Activated CD4-positive, alpha-beta T cell treated with anti-CD3 and anti-CD28 coated beads, Interleukin-2, amount 10 ng/mL, durations not matched to agents 24 days and 14 days (primary cell): ENCODE data around the gene LTB. TPM values are rescaled to one million over a fixed set of nuclear protein-coding genes. Genes with fewer than 3 reads are reported as not detected.
"Not testable (repeated sequence)": the region's sequence is repeated elsewhere in the genome, so short reads cannot be mapped to it uniquely, and the experiment has no call there.

ENCODE experiments used
- DNase-seq: peaks from one replicate; pipeline ENCODE4 v3.0.0; 2022
- H3K27ac Mint-ChIP-seq: one replicate; pipeline ENCODE4 v1.8.0; 2022; ENCODE audit warnings: mild to moderate bottlenecking, mixed read lengths
- H3K27me3 Mint-ChIP-seq: one replicate; pipeline ENCODE4 v1.8.0; 2022; ENCODE audit warnings: mixed read lengths
- H3K36me3 Mint-ChIP-seq: one replicate; pipeline ENCODE4 v1.8.0; 2022; ENCODE audit warnings: low read depth, mild to moderate bottlenecking, mixed read lengths
- H3K4me1 Mint-ChIP-seq: one replicate; pipeline ENCODE4 v1.8.0; 2021; ENCODE audit warnings: mixed read lengths
- H3K4me3 Mint-ChIP-seq: one replicate; pipeline ENCODE4 v1.8.0; 2022; ENCODE audit warnings: mild to moderate bottlenecking, moderate library complexity, mixed read lengths
- H3K9me3 Mint-ChIP-seq: one replicate; pipeline ENCODE4 v1.8.0; 2021; ENCODE audit warnings: mixed read lengths
- intact Hi-C: fragments of 100-400 bp; cut with micrococcal nuclease; formaldehyde crosslinking; loops from one replicate; pipeline ENCODE4 v1.15.1; 2023
- total RNA-seq: library from RNA; stranded (reverse); gene quantifications from 2 replicates; pipeline ENCODE4 v1.2.3, GENCODE V29; 2022

The LTB gene
- total RNA-seq, 1 donor from 2014 or later = 134 TPM

DNA sequence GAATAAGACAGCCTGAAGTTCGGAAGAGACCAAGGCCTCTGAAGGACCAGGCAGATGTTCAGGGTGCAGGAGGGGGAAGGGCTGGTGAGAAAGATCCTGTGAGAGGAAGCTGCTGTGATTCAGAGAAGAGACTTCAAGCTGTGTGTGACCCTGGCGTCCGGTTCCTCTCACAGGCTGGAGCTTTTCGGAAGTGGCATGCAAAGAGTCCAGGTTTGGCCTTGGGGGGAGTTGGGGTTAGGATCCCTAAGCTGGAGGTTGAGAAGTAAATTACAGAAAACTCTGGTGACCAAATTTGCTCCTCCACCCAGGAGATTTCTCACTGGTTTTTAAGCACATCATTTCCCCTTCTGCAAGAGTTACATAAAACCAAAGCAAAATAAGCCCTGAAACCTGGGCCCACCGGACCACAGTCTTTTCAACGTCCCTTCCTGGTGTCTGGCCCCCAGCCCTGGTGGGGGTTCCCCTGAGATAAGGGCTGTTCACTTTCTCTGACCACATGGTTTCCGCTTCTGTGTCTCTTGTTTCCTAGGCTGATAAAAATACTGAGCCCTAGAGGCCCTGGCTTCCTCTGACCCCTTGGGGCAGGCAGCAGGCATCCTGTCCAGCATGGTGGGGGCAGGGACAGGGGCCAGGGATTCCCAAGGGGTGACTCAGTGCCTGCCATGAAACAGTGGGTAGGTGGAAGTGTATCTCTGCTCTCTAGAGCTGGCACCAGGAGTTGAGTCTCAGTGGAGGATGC is 22.1 kb downstream of the LTB start:
- H3K4me1 Mint-ChIP-seq = peaks cover 60% of the 10 kb centered on the region
- intact Hi-C loops = loop anchor here (1.0 to 2.0 kb wide), 3 partner anchors 8 to 15 kb away; partner anchors contain the start of genes NFKBIL1 and TNF
- H3K27me3 Mint-ChIP-seq = peaks cover 19% of the 10 kb centered on the region
- DNase-seq = peak; percentile 85
- H3K4me3 Mint-ChIP-seq = peak overlapping the region; percentile 78
- peaks cover 55% of the 10 kb centered on the region for H3K36me3 Mint-ChIP-seq
- peak overlapping the region; percentile 86 for H3K27ac Mint-ChIP-seq
- peaks cover 4% of the 10 kb centered on the region for H3K9me3 Mint-ChIP-seq

DNA sequence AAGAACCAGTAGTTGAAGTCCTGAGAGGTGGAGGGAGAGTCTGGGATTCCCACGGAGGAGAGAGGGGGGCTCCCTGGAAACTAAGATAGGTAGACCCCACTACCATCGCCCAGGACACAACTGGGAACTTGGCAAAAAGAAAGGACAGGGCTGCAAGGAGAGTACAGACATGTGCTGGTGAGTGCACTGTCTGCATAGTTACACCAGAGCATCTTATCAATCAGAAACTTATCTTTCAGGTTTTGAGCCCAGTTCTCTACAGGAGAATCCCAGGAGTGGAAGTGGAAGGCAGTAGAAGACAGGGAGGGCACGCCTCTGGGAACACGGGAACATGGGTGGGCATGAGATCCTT is 22.6 kb downstream of the LTB start:
- peak overlapping the region; percentile 78 for H3K4me3 Mint-ChIP-seq
- peaks cover 14% of the 10 kb centered on the region for H3K27me3 Mint-ChIP-seq
- H3K4me1 Mint-ChIP-seq = peaks cover 59% of the 10 kb centered on the region
- intact Hi-C loops = loop anchor here (1.0 to 2.0 kb wide), 3 partner anchors 9 to 15 kb away; partner anchors contain the start of genes NFKBIL1 and TNF
- peaks cover 4% of the 10 kb centered on the region for H3K9me3 Mint-ChIP-seq
- H3K27ac Mint-ChIP-seq = peak overlapping the region; percentile 86
- no peak for DNase-seq
- peaks cover 53% of the 10 kb centered on the region for H3K36me3 Mint-ChIP-seq

DNA sequence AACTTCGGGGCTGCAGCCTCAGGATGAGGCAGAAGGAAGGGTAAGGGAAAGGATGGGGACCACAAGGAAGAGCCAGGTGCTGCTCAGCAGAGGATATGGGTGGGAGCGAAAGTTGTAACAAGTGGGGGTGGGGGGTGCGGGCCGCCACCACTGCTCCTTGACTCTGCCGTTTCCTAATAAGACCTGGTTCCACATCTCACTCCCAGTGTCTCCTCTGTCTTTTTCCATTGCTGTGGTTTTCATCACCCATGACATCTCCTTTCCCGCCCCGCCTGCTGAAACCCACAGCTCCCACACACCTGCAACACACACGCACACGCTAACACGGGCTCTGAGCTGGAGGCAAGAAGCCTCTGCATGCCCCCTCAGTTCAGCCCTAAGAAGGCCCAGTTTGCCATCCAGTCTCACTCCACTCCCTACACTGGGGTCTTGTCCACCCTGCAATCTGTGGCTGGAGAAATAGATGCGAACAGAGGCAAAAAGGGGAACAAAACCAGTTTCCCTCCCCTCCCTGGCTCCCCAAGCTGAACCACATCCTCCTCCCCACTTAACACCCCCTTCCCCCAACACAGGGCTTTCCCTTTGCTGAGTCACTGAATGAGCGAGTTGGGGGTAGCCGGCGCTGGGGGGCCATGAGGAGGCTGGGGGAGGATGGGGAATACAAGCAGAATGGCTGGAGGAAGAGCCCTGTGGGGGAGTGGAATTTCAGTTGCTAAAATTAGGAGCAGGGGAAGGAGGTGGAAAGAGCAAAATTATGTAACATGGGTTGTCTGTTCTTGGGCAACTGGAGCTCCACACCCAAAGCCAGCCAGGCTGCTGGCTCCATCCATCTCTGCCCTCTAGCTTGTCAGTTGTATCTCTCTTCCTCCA is 23.4 kb downstream of the LTB start:
- peak; percentile 87 for DNase-seq
- H3K4me1 Mint-ChIP-seq = peaks cover 58% of the 10 kb centered on the region
- peaks cover 13% of the 10 kb centered on the region for H3K27me3 Mint-ChIP-seq
- H3K9me3 Mint-ChIP-seq = peaks cover 4% of the 10 kb centered on the region
- H3K4me3 Mint-ChIP-seq = peak overlapping the region; percentile 78
- intact Hi-C loops = loop anchor here (1.0 to 2.0 kb wide), 3 partner anchors 9 to 16 kb away; partner anchors contain the start of genes NFKBIL1 and TNF
- peak overlapping the region; percentile 86 for H3K27ac Mint-ChIP-seq
- peaks cover 54% of the 10 kb centered on the region for H3K36me3 Mint-ChIP-seq

DNA sequence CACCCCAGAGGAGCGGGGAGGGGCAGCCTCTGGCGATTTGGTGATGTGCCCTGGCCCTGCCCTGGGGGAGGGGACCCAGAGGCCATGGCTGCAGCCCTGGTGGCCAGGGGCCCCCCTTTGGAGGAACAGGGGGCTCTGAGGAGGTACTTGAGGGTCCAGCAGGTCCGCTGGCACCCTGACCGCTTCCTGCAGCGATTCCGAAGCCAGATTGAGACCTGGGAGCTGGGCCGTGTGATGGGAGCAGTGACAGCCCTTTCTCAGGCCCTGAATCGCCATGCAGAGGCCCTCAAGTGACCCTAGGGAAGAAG is 24.0 kb downstream of the LTB start:
- intact Hi-C loops = loop anchor here (2.0 kb wide), 1 partner anchor 17 kb away; the partner anchor contains the start of gene TNF
- Mint-ChIP-seq H3K4me1 (peaks cover 55% of the 10 kb centered on the region), H3K27ac (peak overlapping the region; percentile 86), H3K27me3 (peaks cover 11% of the 10 kb centered on the region), H3K4me3 (peak overlapping the region; percentile 78), H3K9me3 (peaks cover 4% of the 10 kb centered on the region), H3K36me3 (peaks cover 52% of the 10 kb centered on the region)
- peak; percentile 55 for DNase-seq

DNA sequence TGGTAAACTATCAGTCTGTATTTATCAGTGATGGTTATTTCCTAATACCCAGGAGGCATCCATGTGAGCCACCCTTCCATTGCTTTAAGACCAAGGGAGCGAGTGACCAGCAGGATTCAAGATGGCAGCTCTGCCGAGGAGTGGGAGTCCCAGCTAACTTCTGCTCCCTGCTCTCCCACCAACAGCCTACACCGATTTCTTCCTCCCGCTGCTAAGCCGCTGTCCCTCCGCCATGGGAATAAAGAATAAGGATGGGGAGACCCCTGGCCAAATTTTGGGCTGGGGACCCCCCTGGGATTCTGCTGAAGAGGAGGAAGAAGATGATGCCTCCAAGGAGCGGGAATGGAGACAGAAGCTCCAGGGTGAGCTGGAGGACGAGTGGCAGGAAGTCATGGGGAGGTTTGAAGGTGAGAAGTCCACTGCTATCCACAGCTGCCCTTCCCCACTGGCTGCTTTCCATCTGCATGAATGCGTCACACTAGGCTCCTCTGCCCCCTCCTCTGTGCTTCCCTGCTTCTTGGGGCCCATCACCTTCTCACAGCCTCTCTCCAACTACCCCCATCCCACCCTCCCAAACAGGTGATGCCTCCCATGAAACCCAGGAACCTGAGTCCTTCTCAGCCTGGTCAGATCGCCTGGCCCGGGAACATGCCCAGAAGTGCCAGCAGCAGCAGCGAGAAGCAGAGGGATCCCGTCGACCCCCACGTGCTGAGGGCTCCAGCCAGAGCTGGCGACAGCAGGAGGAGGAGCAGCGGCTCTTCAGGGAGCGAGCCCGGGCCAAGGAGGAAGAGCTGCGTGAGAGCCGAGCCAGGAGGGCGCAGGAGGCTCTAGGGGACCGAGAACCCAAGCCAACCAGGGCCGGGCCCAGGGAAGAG is 24.5 kb downstream of the LTB start:
- Mint-ChIP-seq H3K4me1 (peaks cover 50% of the 10 kb centered on the region), H3K4me3 (peak overlapping the region; percentile 78), H3K27ac (peak overlapping the region; percentile 51)

DNA sequence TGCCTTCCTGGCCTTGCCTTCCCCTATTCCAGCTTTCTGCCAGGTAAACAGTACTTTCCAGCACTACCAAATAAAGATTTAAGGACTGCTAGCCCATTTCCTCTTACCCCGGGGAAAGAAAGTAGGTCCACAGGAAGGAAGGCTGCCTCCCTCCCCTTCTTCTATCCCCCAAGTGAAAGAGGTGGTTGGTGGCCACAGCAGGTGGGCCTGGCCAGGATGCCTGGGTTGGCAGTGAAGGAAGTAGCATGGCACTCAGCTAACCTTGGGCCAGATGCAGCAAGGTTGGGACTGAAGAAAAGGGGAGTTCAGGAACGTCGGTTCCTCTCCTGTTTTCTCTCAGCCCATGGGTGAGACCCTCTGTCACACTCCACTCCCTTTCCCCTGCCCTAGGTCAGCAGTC is 25.9 kb downstream of the LTB start:
- Mint-ChIP-seq H3K27me3 (peaks cover 2% of the 10 kb centered on the region), H3K4me1 (peaks cover 52% of the 10 kb centered on the region), H3K9me3 (no peaks in the 10 kb centered on the region), H3K27ac (no peak overlapping the region), H3K36me3 (peaks cover 46% of the 10 kb centered on the region), H3K4me3 (no peak overlapping the region)
- DNase-seq = no peak
- intact Hi-C loops = no loop called here

More for the DNA sequence above, 24.5 kb downstream of the LTB start:
- H3K36me3 Mint-ChIP-seq = peaks cover 48% of the 10 kb centered on the region
- intact Hi-C loops = loop anchor here (2.0 kb wide), 1 partner anchor 17 kb away; the partner anchor contains the start of gene TNF
- peaks cover 8% of the 10 kb centered on the region for H3K27me3 Mint-ChIP-seq
- H3K9me3 Mint-ChIP-seq = peaks cover 4% of the 10 kb centered on the region
- no peak for DNase-seq

DNA sequence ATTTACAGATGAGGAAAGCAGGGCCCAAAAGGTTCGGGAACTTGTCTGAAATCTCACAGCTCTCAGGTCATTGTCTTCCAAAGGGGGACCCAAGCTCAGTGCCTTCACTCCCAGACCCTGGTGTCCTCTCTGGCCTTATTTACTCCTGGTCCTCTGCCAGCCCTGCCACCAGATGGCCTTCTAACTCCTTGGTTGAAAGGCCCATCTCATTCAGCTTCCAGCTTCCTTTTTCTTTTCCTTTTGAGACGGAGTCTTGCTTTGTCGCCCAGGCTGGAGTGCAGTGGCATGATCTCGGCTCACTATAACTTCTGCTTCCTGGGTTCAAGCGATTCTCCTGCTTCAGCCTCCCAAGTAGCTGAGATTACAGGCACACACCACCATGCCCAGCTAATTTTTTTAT is 30.9 kb downstream of the LTB start:
- H3K27me3 Mint-ChIP-seq, H3K9me3 Mint-ChIP-seq: not testable (repeated sequence)
- DNase-seq = peak; percentile 91
- Mint-ChIP-seq H3K27ac (peak overlapping the region; percentile 80), H3K36me3 (peaks cover 26% of the 10 kb centered on the region), H3K4me3 (peak overlapping the region; percentile 57), H3K4me1 (peaks cover 47% of the 10 kb centered on the region)
- intact Hi-C loops = loop anchor here (1.0 kb wide), 2 partner anchors 30 to 47 kb away; no protein-coding TSS in a partner anchor

DNA sequence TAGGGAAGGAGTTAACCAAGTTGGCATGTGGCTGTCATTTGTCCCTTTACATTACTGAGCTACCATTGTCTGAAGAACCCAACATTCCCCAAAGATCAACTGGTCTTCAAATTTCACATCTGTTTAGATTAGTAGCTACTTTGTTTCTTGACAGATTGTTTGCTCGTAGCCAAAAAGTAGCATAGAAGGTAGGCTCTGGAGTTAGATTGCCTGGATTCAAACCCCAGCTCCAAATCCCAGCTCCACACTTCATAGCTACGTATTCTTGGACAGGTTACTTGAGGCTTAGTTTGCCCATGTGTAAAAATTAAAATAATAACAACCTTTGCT is 33.7 kb downstream of the LTB start:
- H3K4me3 Mint-ChIP-seq = peak overlapping the region; percentile 91
- peaks cover 19% of the 10 kb centered on the region for H3K36me3 Mint-ChIP-seq
- DNase-seq = no peak
- no peaks in the 10 kb centered on the region for H3K27me3 Mint-ChIP-seq
- peaks cover 48% of the 10 kb centered on the region for H3K4me1 Mint-ChIP-seq
- no peak overlapping the region for H3K27ac Mint-ChIP-seq
- intact Hi-C loops = loop anchor here (5.0 to 10.0 kb wide), 2 partner anchors 189 to 316 kb away; partner anchors contain the start of genes CLIC1 and NEU1
- H3K9me3 Mint-ChIP-seq = no peaks in the 10 kb centered on the region

DNA sequence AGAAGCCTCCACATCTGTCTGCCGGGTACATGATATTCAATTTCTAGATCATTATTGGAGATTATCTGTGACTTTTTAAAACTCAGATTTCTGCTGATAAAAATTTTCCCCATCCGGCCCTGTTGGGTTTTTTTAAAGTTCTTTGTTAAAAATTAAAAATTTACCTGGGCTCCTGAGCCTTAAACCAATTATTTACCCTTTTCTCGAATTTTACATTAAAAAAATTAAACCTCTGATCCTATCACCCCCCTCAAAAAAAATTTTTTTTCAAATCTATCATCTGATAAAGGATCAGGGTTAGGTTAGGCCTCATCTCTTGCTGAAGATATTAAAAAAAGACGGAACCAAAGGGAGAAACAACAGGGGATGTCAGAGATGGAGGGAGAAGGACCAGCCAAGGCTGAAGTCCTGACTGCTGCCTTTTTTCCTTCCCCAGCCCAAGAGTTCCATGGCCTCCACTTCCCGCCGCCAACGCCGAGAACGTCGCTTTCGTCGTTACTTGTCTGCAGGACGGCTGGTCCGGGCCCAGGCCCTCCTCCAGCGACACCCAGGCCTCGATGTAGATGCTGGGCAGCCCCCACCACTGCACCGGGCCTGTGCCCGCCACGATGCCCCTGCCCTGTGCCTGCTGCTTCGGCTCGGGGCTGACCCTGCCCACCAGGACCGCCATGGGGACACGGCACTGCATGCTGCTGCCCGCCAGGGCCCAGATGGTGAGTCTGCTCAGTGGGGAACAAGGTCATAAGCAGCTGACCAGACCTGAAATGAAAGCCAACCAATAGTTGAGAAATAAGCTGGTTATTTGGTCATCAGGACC is 34.3 kb downstream of the LTB start:
- no peak for DNase-seq
- Mint-ChIP-seq H3K27me3 (no peaks in the 10 kb centered on the region), H3K4me1 (peaks cover 51% of the 10 kb centered on the region), H3K27ac (peak overlapping the region; percentile 91), H3K4me3 (peak overlapping the region; percentile 91), H3K9me3 (no peaks in the 10 kb centered on the region), H3K36me3 (peaks cover 19% of the 10 kb centered on the region)
- intact Hi-C loops = loop anchor here (1.0 to 10.0 kb wide), 8 partner anchors 11 to 317 kb away; partner anchors contain the start of genes BAG6, CLIC1, NEU1 and PRRC2A

DNA sequence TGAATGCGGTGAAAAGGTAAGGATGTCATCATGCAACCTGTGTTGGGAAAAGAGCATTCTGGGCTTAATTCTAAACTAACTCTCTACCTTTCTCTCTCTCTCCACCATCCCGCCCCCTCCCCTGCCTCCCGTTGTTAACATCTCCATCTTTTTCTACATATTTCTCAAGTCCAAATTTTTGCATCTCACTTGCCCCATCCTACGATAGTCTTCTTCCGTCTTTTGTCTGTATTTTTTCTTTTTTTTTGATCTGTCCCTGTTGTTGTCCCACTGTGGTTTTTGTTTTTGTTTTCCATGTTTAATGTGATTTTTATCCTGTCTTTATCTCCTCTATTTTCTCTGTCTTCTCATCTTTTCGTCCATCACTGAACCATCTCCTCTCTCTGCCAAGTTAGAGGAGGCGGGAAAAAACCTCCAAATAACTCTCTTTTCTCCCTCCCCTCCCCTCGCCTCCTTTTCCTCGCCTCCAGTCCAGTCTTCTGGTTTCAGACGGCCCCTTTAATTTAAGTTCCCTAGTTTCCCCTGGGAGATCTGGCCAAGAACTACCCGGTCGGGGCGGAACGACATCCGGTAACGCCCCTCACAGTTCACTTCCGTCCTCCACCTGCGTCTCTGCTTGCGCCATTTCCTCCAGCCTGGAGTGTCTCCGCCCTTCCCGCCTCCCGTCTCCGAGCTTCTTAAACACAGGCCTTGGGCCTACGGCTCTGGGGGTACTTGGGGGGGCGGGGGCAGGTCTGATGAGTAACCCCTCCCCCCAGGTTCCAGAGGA is 35.1 kb downstream of the LTB start, which contains the start of gene NFKBIL1:
NFKBIL1 (plus strand) TSS at position 651 of the 769 bp plus-strand sequence; CDS start at position 738, 87 bp downstream.
- DNase-seq = peak; percentile 97
- no peaks in the 10 kb centered on the region for H3K27me3 Mint-ChIP-seq
- peak within 1 kb of the TSS; percentile 91 for H3K27ac Mint-ChIP-seq
- peak within 1 kb of the TSS; percentile 91 for H3K4me3 Mint-ChIP-seq
- H3K36me3 Mint-ChIP-seq = peaks cover 18% of the 10 kb centered on the region
- peaks cover 51% of the 10 kb centered on the region for H3K4me1 Mint-ChIP-seq
- H3K9me3 Mint-ChIP-seq = no peaks in the 10 kb centered on the region
- intact Hi-C loops = loop anchor here (1.0 to 10.0 kb wide), 10 partner anchors 12 to 318 kb away; partner anchors contain the start of genes BAG6, CLIC1, NEU1 and PRRC2A

DNA sequence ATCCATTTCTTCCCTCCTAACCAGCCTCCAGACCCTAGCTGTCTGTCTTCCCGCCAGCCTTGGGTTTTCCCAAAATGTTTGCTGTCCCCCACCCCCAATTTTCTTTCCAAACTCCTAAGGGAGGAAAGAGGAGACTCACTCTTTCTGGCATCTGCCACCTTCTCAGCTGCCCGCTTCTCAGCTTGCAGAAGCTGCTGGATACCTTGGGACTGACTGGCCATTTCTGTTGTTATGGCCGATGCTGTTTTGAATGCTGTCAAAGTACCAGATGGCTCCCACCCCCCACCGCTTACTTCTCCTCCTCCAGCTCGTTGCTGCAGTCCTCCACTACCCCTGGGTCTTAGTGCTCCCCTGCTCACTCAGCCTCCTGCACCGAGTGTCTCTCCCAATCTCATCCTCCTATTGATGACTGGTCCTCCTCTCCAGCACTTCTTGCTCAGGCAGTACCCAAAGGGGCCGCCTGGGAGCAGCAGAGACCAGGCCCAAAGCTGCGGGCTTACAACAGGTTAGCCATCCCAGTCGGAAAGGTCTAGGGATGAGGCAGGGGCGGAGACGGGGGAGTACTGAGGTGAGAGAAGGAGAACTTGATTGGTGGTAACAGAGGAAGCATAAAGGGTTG is 35.8 kb downstream of the LTB start, which contains the start of gene ATP6V1G2:
ATP6V1G2 (minus strand) TSS at position 270 of the 619 bp plus-strand sequence; CDS start at position 221, 49 bp downstream.
- H3K36me3 Mint-ChIP-seq = peaks cover 17% of the 10 kb centered on the region
- DNase-seq = peak; percentile 97
- peaks cover 48% of the 10 kb centered on the region for H3K4me1 Mint-ChIP-seq
- peak within 1 kb of the TSS; percentile 91 for H3K27ac Mint-ChIP-seq
- peak within 1 kb of the TSS; percentile 91 for H3K4me3 Mint-ChIP-seq
- H3K27me3 Mint-ChIP-seq = no peaks in the 10 kb centered on the region
- intact Hi-C loops = loop anchor here (1.0 to 10.0 kb wide), 5 partner anchors 52 to 318 kb away; partner anchors contain the start of genes CLIC1 and NEU1
- no peaks in the 10 kb centered on the region for H3K9me3 Mint-ChIP-seq
